K562 (cell line): ENCODE data around the gene UBE2H. TPM values are rescaled to one million over a fixed set of nuclear protein-coding genes. Genes with fewer than 3 reads are reported as not detected.

Experiments
- ATAC-seq: fragments of 200-7000 bp; cut with Tn5 transposase; 3 replicates; pipeline ENCODE4 v1.9.1; 2020; ENCODE audit warnings: moderate library complexity
- BruUV-seq: library from RNA; stranded (reverse); fragments of 400-500 nt; replicated peaks from 2 replicates; lab custom pipeline; 2021; lab: Mats Ljungman, UMichigan
- CTCF ChIA-PET: fragments of 300-600 bp; formaldehyde crosslinking; extraction: SDS; loops from one replicate; lab custom pipeline; 2021; ENCODE audit warnings: low intra/inter-chr PET ratio; lab: Yijun Ruan, JAX
- POLR2A ChIA-PET: fragments of 300-600, 350-650 bp; sonication (Branson Sonifier 250); formaldehyde crosslinking; extraction: SDS; loops from one replicate; lab custom pipeline; 2021; ENCODE audit warnings: antibody characterized with exemption, inconsistent platforms; lab: Yijun Ruan, JAX
- DNase-seq, 4 experiments: peaks; one replicate each; pipeline versions ENCODE4 v3.0.0 to v3.0.0-alpha.2; 2011 to 2018; ENCODE audit warnings: low spot score in 3 of 4, mixed read lengths in 3 of 4; ENCODE audit errors: extremely low read depth in 1 of 4
- FAIRE-seq: peaks from 2 replicates; lab custom pipeline; 2011; peaks lifted over from hg19 to GRCh38; lab: Jason Lieb, UNC
- H2AFZ ChIP-seq: 2 replicates; pipeline ENCODE4 v1.6.0; 2011; ENCODE audit warnings: low read depth, low read length, control low read depth, inconsistent platforms
- H3K27ac ChIP-seq: fragments of 200-600 bp; 3 replicates; pipeline ENCODE4 v1.8.0; 2011; ENCODE audit warnings: low read depth, mild to moderate bottlenecking, control low read depth, inconsistent platforms, low read length, moderate library complexity, mixed read lengths; ENCODE audit errors: extremely low read depth
- H3K27me3 ChIP-seq, 2 experiments: fragments of 300-600 bp in 1 of 2; 2 replicates in 1 of 2; 3 replicates in 1 of 2; pipeline versions ENCODE4 v1.6.0 to v1.8.0; 2011; ENCODE audit warnings: inconsistent platforms in 2 of 2, low read length in 2 of 2, mild to moderate bottlenecking in 1 of 2, mixed read lengths in 1 of 2, moderate library complexity in 1 of 2; ENCODE audit not compliant: control insufficient read depth in 2 of 2, insufficient read depth in 2 of 2
- H3K36me3 ChIP-seq: fragments of 300-600 bp; 3 replicates; pipeline ENCODE4 v1.8.0; 2011; ENCODE audit warnings: mild to moderate bottlenecking, low read length, inconsistent platforms; ENCODE audit not compliant: control insufficient read depth, insufficient read depth
- H3K4me1 ChIP-seq, 2 experiments: fragments of 200-600 bp in 1 of 2; replicated peaks in 1 of 2; 2 replicates in 1 of 2; 3 replicates in 1 of 2; pipeline versions ENCODE4 v1.5.1 to v1.8.0; 2011; ENCODE audit warnings: inconsistent platforms in 2 of 2, low read length in 2 of 2, mild to moderate bottlenecking in 1 of 2, mixed read lengths in 1 of 2, moderate library complexity in 1 of 2; ENCODE audit not compliant: control insufficient read depth in 2 of 2, insufficient read depth in 2 of 2
- H3K4me2 ChIP-seq: 2 replicates; pipeline ENCODE4 v1.6.1; 2011; ENCODE audit warnings: low read length, control low read depth, inconsistent platforms, mixed read lengths; ENCODE audit not compliant: insufficient read depth
- H3K4me3 ChIP-seq: fragments of 200-600 bp; sonication (generic), shearing (Covaris generic); 2 replicates; pipeline ENCODE4 v1.5.1; 2016; ENCODE audit warnings: control low read depth, inconsistent platforms
- H3K79me2 ChIP-seq: fragments of 200-600 bp; 3 replicates; pipeline ENCODE4 v1.8.0; 2011; ENCODE audit warnings: low read length, inconsistent platforms; ENCODE audit not compliant: control insufficient read depth, insufficient read depth
- H3K9ac ChIP-seq, 2 experiments: 2 replicates each; pipeline versions ENCODE4 v1.6.0 to v1.6.1; 2011; ENCODE audit warnings: low read depth in 2 of 2, low read length in 2 of 2, control low read depth in 1 of 2, inconsistent platforms in 1 of 2, mild to moderate bottlenecking in 1 of 2, mixed read lengths in 1 of 2; ENCODE audit not compliant: insufficient read depth in 1 of 2
- H3K9me1 ChIP-seq: one replicate; pipeline ENCODE4 v1.6.0; 2011; ENCODE audit warnings: inconsistent platforms, mild to moderate bottlenecking, low read length, moderate library complexity; ENCODE audit not compliant: control insufficient read depth, insufficient read depth
- H3K9me3 ChIP-seq: replicated peaks from 2 replicates; pipeline ENCODE4 v1.5.1; 2011; ENCODE audit warnings: low read depth, low read length, inconsistent platforms; ENCODE audit not compliant: control insufficient read depth, insufficient read depth
- H4K20me1 ChIP-seq: replicated peaks from 2 replicates; pipeline ENCODE4 v1.6.1; 2011; ENCODE audit warnings: low read length, inconsistent platforms, mixed read lengths; ENCODE audit not compliant: control insufficient read depth, insufficient read depth
- FOXJ2 ChIP-seq: fragments of 200-800 bp; sonication (Bioruptor generic); IDR thresholded peaks from 2 replicates; pipeline ENCODE4 v1.6.1; 2016; ENCODE audit warnings: missing genetic modification characterization, missing compliant biosample characterization
- HEY1 ChIP-seq: fragments of 250-450 bp; sonication (Bioruptor Pico); IDR thresholded peaks from 2 replicates; pipeline ENCODE4 v1.5.0; 2020; ENCODE audit warnings: mild to moderate bottlenecking, moderate library complexity, borderline replicate concordance
- HNRNPUL1 ChIP-seq: fragments of 200-400 bp; formaldehyde crosslinking; IDR thresholded peaks from 2 replicates; pipeline ENCODE4 v1.6.1; 2017; ENCODE audit warnings: low read length
- PHF21A ChIP-seq: fragments of 450-650 bp; IDR thresholded peaks from 2 replicates; pipeline ENCODE4 v1.6.1; 2017; ENCODE audit warnings: low read depth, borderline replicate concordance
- RBM25 ChIP-seq: fragments of 200-400 bp; formaldehyde crosslinking; IDR thresholded peaks from 2 replicates; pipeline ENCODE4 v1.6.1; 2018; ENCODE audit warnings: low read length, low read depth, moderate library complexity; ENCODE audit not compliant: severe bottlenecking
- ZNF143 ChIP-seq: sonication (generic); formaldehyde crosslinking; IDR thresholded peaks from 2 replicates; pipeline ENCODE4 v1.9.0; 2022; ENCODE audit warnings: mild to moderate bottlenecking, missing genetic modification reagents
- ZNF316 ChIP-seq: fragments of 450-650 bp; IDR thresholded peaks from 2 replicates; pipeline ENCODE4 v1.6.1; 2016
- ZNF347 ChIP-seq: fragments of 450-650 bp; formaldehyde crosslinking; IDR thresholded peaks from 2 replicates; pipeline ENCODE4 v1.4.0; 2020; ENCODE audit warnings: low read depth, mild to moderate bottlenecking, moderate library complexity
- ZNF717 ChIP-seq: fragments of 250-450 bp; sonication (Bioruptor Pico); IDR thresholded peaks from 2 replicates; pipeline ENCODE4 v1.5.0; 2021
- ZNF77 ChIP-seq: fragments of 250-450 bp; sonication (Bioruptor Pico); IDR thresholded peaks from 2 replicates; pipeline ENCODE4 v1.5.0; 2020
- ZSCAN32 ChIP-seq: fragments of 450-650 bp; formaldehyde crosslinking; IDR thresholded peaks from 2 replicates; pipeline ENCODE4 v1.4.0; 2020; ENCODE audit warnings: mild to moderate bottlenecking, moderate library complexity
- WGBS: fragments of 100-300 bp; shearing (Covaris generic); methylation state at CpG from one replicate; pipeline ENCODE4 v1.1.6; 2016; ENCODE audit warnings: low coverage, mixed read lengths; ENCODE audit not compliant: insufficient coverage; ENCODE audit errors: missing lambda C conversion rate; 5-methylcytosine and 5-hydroxymethylcytosine counted together
- in situ Hi-C: fragments of 300-500 bp; cut with MboI; formaldehyde crosslinking; loops from 4 replicates; pipeline ENCODE4 v1.15.0; 2018; ENCODE audit warnings: inconsistent platforms, mixed read lengths
- intact Hi-C: fragments of 100-400 bp; cut with micrococcal nuclease; formaldehyde crosslinking; loops from 2 replicates; pipeline ENCODE4 v1.14.2; 2022
- polyA plus RNA-seq, 8 experiments: library from polyadenylated mRNA; depleted of rRNA in 4 of 8; stranded (reverse) in 5 of 8; unstranded in 3 of 8; fragments of >200 nt; fragmentation: Nextera tagmentation in 2 of 8; fragmentation: Illumina TruSeq in 1 of 8; extraction: Ambion mirVana in 2 of 8; extraction: Trizol in 1 of 8; gene quantifications; 2 replicates each; pipeline versions ENCODE4 v1.2.1 to v1.2.3, GENCODE V29; 2011 to 2014; ENCODE audit warnings: inconsistent platforms in 1 of 8, missing spikeins in 1 of 8
- total RNA-seq, 7 experiments: library from RNA; depleted of rRNA in 6 of 7; stranded (reverse); fragments of >200 nt in 6 of 7; fragmentation: Illumina TruSeq in 2 of 7; extraction: Trizol in 2 of 7; gene quantifications; 2 replicates each; pipeline versions ENCODE4 v1.2.1 to v1.2.3, GENCODE V29; 2011 to 2021; ENCODE audit warnings: low replicate concordance in 1 of 7
- TF ChIP-seq, protein P1 (sequence below), 2 experiments: fragments of 150-350 bp in 1 of 2; IDR thresholded peaks; 2 replicates each; pipeline ENCODE4 v1.6.1; 2012 to 2016; ENCODE audit warnings: low read depth in 2 of 2, low read length in 2 of 2, mild to moderate bottlenecking in 1 of 2, moderate library complexity in 1 of 2

The UBE2H gene
- total and polyA plus RNA-seq, 9 of the 15 experiments (the other 6 are each of a cell fraction or from before 2014, with no cell fraction given) = 6.3 to 33.0 (median 13.3) TPM

DNA sequence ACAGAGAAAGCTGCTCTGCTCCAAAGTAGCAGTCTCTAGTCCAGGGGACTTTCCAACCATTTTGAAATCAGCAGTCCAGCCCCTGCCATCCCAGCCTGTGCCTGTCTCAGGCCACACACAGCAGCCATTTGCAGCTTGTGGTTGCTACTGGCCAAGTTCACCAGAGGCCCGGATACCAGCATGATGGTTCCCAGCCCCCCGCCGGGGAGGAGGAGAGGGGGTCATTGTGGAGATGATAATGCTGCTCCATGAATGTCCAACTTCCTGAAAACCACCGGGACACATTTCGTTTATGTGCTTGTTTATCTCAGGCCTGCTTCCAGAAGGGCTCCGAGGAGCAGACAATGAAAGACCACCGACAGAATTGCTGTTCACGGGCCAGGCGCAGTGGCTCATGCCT is 160.0 kb downstream of the UBE2H start (continued):
- no peak for TF ChIP-seq PHF21A
- TF ChIP-seq ZSCAN32 (CRISPR knock-in tag) = no peak
- no peak for TF ChIP-seq ZNF316
- TF ChIP-seq ZNF717 (CRISPR knock-in tag) = no peak

DNA sequence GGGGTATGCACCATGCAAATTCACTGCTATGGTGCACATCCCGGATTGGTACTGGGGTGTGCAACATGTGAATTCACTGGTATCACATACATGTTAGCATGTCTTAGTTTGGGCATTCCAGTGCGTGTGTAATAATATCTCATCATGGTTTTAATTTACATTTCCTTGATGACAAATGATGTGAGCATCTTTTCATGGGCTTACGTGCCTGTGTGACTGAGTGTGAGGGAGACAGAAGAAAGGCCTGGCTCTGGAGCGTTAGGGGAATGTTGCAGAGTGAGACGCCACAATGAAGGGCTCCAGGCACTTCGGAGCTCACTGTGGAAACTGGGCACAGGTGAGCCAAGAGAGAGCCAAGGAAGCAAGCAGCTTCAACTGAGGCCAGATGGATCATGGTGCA is 162.6 kb downstream of the UBE2H start:
- intact Hi-C loops (no loop called here), in situ Hi-C loops (no loop called here)
- Histone ChIP-seq H3K4me1 (peaks cover 2 to 16% of the 10 kb centered on the region in 2 experiments; a peak in 3 of 5 replicates), H3K9ac (no peak overlapping the region), H3K27me3 (no peaks in the 10 kb centered on the region), H3K27ac (no peak overlapping the region), H3K9me3 (no peaks in the 10 kb centered on the region), H3K4me2 (no peak overlapping the region), H3K4me3 (no peak overlapping the region), H3K9me1 (no peaks in the 10 kb centered on the region), H4K20me1 (0 out of 2 replicates have a peak, but pooled peaks cover 3% of the 10 kb centered on the region), H2AFZ (no peak overlapping the region), H3K36me3 (no peaks in the 10 kb centered on the region), H3K79me2 (no peaks in the 10 kb centered on the region)
- CTCF ChIA-PET = no interaction called here
- no TSS peak for BruUV-seq
- ATAC-seq (no peak), FAIRE-seq (no peak), DNase-seq (no peak)
- 27% methylated on average over 6 of the region's 6 CpGs for WGBS
- POLR2A ChIA-PET = interaction anchor here (0.6 to 1.7 kb wide), 4 partner anchors 10 to 1395 kb away, joined by 3 to 10 read pairs (median 4); no protein-coding TSS in a partner anchor
- TF ChIP-seq FOXJ2 (tag) (no peak), HEY1 (CRISPR knock-in tag) (no peak), ZNF347 (CRISPR knock-in tag) (no peak), RBM25 (no peak), HNRNPUL1 (no peak), ZNF77 (CRISPR knock-in tag) (no peak), ZNF143 (CRISPR knock-in tag) (no peak)
- TF ChIP-seq, protein P1, sequence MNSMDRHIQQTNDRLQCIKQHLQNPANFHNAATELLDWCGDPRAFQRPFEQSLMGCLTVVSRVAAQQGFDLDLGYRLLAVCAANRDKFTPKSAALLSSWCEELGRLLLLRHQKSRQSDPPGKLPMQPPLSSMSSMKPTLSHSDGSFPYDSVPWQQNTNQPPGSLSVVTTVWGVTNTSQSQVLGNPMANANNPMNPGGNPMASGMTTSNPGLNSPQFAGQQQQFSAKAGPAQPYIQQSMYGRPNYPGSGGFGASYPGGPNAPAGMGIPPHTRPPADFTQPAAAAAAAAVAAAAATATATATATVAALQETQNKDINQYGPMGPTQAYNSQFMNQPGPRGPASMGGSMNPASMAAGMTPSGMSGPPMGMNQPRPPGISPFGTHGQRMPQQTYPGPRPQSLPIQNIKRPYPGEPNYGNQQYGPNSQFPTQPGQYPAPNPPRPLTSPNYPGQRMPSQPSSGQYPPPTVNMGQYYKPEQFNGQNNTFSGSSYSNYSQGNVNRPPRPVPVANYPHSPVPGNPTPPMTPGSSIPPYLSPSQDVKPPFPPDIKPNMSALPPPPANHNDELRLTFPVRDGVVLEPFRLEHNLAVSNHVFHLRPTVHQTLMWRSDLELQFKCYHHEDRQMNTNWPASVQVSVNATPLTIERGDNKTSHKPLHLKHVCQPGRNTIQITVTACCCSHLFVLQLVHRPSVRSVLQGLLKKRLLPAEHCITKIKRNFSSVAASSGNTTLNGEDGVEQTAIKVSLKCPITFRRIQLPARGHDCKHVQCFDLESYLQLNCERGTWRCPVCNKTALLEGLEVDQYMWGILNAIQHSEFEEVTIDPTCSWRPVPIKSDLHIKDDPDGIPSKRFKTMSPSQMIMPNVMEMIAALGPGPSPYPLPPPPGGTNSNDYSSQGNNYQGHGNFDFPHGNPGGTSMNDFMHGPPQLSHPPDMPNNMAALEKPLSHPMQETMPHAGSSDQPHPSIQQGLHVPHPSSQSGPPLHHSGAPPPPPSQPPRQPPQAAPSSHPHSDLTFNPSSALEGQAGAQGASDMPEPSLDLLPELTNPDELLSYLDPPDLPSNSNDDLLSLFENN (IDR thresholded peaks at IDR 0.05; ENCODE audit: low read depth in 2 of 2, low read length in 2 of 2) = no peak
